GM12801 (cell line): ENCODE data around the gene ETFBKMT.

Experiments
- TF ChIP-seq, protein P1 (sequence below): IDR thresholded peaks from one replicate; pipeline ENCODE4 v1.5.1; 2011; ENCODE audit warnings: control low read depth; ENCODE audit not compliant: insufficient read length; ENCODE audit errors: extremely low read depth

The ETFBKMT gene, protein sequence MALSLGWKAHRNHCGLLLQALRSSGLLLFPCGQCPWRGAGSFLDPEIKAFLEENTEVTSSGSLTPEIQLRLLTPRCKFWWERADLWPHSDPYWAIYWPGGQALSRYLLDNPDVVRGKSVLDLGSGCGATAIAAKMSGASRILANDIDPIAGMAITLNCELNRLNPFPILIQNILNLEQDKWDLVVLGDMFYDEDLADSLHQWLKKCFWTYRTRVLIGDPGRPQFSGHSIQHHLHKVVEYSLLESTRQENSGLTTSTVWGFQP

GRCh38 chr12:31659087-31659942, at the start of gene ETFBKMT:
ETFBKMT (plus strand) TSS chr12:31659688; CDS start chr12:31661954, 2,266 bp downstream.
- TF ChIP-seq, protein P1, sequence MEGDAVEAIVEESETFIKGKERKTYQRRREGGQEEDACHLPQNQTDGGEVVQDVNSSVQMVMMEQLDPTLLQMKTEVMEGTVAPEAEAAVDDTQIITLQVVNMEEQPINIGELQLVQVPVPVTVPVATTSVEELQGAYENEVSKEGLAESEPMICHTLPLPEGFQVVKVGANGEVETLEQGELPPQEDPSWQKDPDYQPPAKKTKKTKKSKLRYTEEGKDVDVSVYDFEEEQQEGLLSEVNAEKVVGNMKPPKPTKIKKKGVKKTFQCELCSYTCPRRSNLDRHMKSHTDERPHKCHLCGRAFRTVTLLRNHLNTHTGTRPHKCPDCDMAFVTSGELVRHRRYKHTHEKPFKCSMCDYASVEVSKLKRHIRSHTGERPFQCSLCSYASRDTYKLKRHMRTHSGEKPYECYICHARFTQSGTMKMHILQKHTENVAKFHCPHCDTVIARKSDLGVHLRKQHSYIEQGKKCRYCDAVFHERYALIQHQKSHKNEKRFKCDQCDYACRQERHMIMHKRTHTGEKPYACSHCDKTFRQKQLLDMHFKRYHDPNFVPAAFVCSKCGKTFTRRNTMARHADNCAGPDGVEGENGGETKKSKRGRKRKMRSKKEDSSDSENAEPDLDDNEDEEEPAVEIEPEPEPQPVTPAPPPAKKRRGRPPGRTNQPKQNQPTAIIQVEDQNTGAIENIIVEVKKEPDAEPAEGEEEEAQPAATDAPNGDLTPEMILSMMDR = no peak

- TF ChIP-seq, protein P1 = no peak
These were observed 46.7 kb upstream of the ETFBKMT start for GRCh38 chr12:31612819-31613218.

DNA sequence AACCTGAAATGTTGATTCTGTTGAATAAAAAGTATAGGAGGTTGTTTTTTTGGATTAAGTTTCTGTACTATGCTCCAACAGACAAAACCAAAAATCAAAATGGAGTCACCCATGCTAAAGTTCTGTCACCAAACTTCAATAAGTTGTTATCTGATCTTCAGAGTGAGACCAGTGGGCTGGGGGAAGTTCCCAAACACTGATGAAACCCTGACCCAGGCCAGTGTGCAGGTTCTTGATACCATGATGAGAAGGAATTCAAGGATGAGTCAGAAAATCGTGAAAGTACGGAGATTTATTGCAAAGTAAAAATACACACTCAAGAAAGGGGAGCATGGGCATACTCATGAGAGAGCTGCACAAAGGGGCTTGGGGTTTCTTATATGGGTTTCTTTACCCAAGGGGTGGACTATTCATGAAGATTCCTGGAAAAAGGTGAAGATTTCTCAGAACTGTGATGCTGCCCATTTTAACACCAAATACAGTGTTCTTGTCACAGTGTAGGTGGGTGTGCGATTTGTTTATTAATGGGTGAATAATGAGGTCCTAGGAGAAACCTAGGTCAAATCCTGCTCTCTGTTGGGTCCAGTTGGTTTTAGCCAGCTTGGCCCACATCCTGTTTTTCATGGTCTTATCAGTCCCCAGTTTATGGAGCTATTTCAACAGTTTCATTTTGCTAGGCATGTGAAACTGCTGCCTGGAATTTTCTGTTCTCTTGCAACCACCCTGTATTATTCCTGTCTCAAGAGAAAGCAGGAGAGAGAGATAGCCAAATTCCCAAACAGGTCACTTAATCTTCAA, 41.1 kb upstream of the ETFBKMT start:
- TF ChIP-seq, protein P1 = no peak

DNA sequence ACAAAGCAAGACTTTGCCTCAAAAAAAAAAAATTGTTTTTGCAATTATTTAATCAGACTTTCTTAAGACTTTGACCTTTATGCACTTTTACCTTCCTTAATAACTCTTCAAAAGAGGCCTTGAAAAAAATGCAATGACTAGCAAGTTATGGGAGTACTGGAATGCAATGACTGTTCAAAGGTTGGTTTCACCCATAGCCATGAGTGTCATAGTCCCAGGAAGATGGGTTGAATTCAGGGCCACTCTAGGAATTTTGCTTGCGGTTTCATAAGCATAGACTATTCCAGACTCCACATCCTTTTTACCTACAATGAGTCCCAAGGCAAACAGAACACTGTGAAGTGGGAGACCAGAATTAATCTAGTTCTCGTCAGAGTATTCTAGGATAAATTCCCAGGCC, 39.2 kb upstream of the ETFBKMT start:
- TF ChIP-seq, protein P1 = no peak

- TF ChIP-seq, protein P1 = no peak
These were observed 37.5 kb upstream of the ETFBKMT start for GRCh38 chr12:31622038-31622437.

DNA sequence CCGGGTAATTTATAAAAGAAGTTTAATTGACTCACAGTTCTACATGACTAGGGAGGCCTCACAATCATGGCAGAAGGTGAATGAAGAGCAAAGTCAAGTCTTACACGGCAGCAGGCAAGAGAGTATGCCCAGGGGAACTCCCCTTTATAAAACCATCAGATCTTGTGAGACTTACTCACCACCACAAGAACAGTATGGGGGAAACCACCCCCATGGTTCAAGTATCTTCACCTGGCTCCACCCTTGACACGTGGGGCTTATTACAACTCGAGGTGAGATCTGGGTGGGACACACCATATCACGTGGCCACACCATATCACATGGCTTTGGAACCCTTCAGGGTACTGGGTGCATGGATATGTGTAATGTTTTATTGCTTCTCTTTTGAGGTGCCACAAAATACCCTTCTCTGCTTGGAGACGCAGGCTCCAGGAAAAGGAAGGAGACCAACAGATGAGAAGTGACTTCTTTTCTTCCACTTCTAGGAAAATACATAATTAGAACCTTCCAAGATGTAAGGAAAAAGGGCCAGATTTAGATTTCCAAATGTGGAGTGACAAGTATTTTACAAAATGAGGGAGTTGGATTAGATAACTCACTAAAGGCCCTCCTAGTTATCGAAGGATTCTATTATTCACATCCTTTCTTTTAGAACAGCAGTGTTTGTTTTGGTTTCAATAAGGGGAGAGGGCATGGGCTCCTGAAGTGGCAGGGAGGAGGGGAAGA, 33.1 kb upstream of the ETFBKMT start:
- TF ChIP-seq, protein P1 = no peak
